ENCODE measurements around the gene BHLHE40. TPM values are rescaled to one million over a fixed set of nuclear protein-coding genes. Genes with fewer than 3 reads are reported as not detected.
A peak's percentile ranks its signal among the peaks of the same experiment; 100 is the strongest.

Gene BHLHE40
- total and polyA plus RNA-seq, 9 donors: 28.6 to 264 (median 75.3) TPM

GRCh38 chr3:4971838-4972237, 7.4 kb upstream of the BHLHE40 start:
- intact Hi-C loops (cut with DNase I): no loop called here
- 86 to 98% (median 95%) methylated on average over 3 of the region's 3 CpGs for WGBS, 3 donors
- H3K9me3 ChIP-seq: no peaks in the 10 kb centered on the region
- TF ChIP-seq, protein P1, sequence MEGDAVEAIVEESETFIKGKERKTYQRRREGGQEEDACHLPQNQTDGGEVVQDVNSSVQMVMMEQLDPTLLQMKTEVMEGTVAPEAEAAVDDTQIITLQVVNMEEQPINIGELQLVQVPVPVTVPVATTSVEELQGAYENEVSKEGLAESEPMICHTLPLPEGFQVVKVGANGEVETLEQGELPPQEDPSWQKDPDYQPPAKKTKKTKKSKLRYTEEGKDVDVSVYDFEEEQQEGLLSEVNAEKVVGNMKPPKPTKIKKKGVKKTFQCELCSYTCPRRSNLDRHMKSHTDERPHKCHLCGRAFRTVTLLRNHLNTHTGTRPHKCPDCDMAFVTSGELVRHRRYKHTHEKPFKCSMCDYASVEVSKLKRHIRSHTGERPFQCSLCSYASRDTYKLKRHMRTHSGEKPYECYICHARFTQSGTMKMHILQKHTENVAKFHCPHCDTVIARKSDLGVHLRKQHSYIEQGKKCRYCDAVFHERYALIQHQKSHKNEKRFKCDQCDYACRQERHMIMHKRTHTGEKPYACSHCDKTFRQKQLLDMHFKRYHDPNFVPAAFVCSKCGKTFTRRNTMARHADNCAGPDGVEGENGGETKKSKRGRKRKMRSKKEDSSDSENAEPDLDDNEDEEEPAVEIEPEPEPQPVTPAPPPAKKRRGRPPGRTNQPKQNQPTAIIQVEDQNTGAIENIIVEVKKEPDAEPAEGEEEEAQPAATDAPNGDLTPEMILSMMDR (IDR thresholded peaks at IDR 0.05): no peak
- TF ChIP-seq EP300 (IDR thresholded peaks at IDR 0.05): no peak
- TF ChIP-seq POLR2A (IDR thresholded peaks at IDR 0.05): no peak
- H3K27me3 ChIP-seq: no peaks in the 10 kb centered on the region
- H3K4me1 ChIP-seq (ENCODE audit: insufficient read depth): peaks cover 1% of the 10 kb centered on the region
- no peak for DNase-seq
- no peak overlapping the region for H3K4me3 ChIP-seq
- H3K27ac ChIP-seq: no peak overlapping the region
- no peaks in the 10 kb centered on the region for H3K36me3 ChIP-seq

- Histone ChIP-seq H3K9me3 (no peaks in the 10 kb centered on the region), H3K27me3 (no peaks in the 10 kb centered on the region), H3K36me3 (no peaks in the 10 kb centered on the region), H3K4me3 (no peak overlapping the region), H3K27ac (peak overlapping the region in 1 of 2 donors; percentile 22), H3K4me1 (ENCODE audit: insufficient read depth) (peaks cover 3% of the 10 kb centered on the region)
- TF ChIP-seq EP300 (IDR thresholded peaks at IDR 0.05): no peak
- no peak for TF ChIP-seq POLR2A (IDR thresholded peaks at IDR 0.05)
- TF ChIP-seq, protein P1 (IDR thresholded peaks at IDR 0.05): no peak
- intact Hi-C loops (cut with DNase I): no loop called here
- 68 to 81% (median 79%) methylated on average over 9 of the region's 9 CpGs for WGBS, 3 donors
- no peak for DNase-seq
Observed at GRCh38 chr3:4972652-4973643, 6.3 kb upstream of the BHLHE40 start.

DNA sequence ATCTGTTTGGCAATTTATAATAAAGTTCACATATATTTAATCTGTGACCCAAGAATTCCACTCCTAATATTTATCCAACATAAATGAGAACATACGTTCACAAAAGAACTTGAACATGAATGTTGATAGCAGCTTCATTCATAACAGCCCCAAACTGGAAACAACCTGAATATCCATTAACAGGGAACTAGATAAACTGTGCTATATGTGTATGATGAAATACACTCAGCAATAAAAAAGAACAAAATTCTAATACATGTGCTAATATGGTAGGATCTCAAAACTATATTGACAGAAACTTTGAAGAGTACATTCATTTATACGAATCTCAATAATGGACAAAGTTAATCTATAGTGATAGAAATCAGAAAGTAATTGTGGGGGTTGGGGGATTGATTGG, 5.1 kb upstream of the BHLHE40 start:
- no peak overlapping the region for H3K27ac ChIP-seq
- H3K36me3 ChIP-seq: no peaks in the 10 kb centered on the region
- intact Hi-C loops (cut with DNase I): no loop called here
- H3K9me3 ChIP-seq: no peaks in the 10 kb centered on the region
- no peak overlapping the region for H3K4me3 ChIP-seq
- DNase-seq: no peak
- H3K4me1 ChIP-seq (ENCODE audit: insufficient read depth): peaks cover 3% of the 10 kb centered on the region
- no peaks in the 10 kb centered on the region for H3K27me3 ChIP-seq
- 79 to 84% (median 82%) methylated on average over 2 of the region's 2 CpGs for WGBS, 3 donors
- no peak for TF ChIP-seq EP300 (IDR thresholded peaks at IDR 0.05)
- TF ChIP-seq POLR2A (IDR thresholded peaks at IDR 0.05): no peak
- TF ChIP-seq, protein P1 (IDR thresholded peaks at IDR 0.05): no peak

DNA sequence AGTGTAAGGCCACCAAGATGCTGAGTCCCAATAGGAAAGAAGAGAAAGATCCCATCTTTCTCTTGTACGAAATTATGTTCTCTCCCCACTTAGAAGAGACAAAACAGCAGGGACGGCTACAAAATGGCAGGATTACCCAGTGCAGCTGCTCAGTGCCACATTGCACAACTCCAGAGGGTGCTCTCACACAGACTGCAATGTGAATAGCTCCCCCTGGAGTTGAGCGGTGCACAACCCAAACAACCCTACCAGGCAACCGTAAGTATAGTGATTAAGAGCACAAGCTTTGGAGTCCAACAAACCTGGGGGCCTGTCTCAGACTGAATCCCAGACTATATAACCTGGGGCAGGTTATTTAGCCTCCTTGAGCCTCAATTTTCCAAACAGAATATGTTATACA, 3.1 kb upstream of the BHLHE40 start:
- H3K27me3 ChIP-seq: no peaks in the 10 kb centered on the region
- H3K27ac ChIP-seq: peak overlapping the region in 1 of 2 donors; percentile 98
- intact Hi-C loops (cut with DNase I): loop anchor here in 2 of 4 donors (5.0 kb wide), 2 partner anchors 51 to 74 kb away; no protein-coding TSS in a partner anchor
- no peak overlapping the region for H3K4me3 ChIP-seq
- H3K9me3 ChIP-seq: no peaks in the 10 kb centered on the region
- H3K4me1 ChIP-seq (ENCODE audit: insufficient read depth): peaks cover 3% of the 10 kb centered on the region
- no peaks in the 10 kb centered on the region for H3K36me3 ChIP-seq
- no peak for TF ChIP-seq EP300 (IDR thresholded peaks at IDR 0.05)
- TF ChIP-seq, protein P1 (IDR thresholded peaks at IDR 0.05): no peak
- TF ChIP-seq POLR2A (IDR thresholded peaks at IDR 0.05): no peak
- DNase-seq: peak in 3 of 5 donors; percentile 36 to 46 (median 40)
- WGBS, 3 donors: 84 to 90% (median 86%) methylated on average over 4 of the region's 4 CpGs
